Right lobe of liver (tissue), 4 donors: Measurements from ENCODE around the gene GP1BB.

ENCODE experiments used
- CTCF ChIP-seq, 4 donors: fragments of 200-600 bp in 3 of 4; fragments of 450-650 bp in 1 of 4; IDR thresholded peaks; one replicate each; pipeline versions ENCODE4 v1.5.1 to v1.8.0; 2016 to 2022; ENCODE audit warnings: antibody characterized with exemption in 4 of 4, mild to moderate bottlenecking in 2 of 4
- POLR2A ChIP-seq: fragments of 450-650 bp; IDR thresholded peaks from one replicate; pipeline ENCODE4 v1.6.1; 2017; ENCODE audit warnings: antibody characterized with exemption, mild to moderate bottlenecking
- donor health status: DM: no; HTN: no; CAD: no.
- donor health status: DM: no; HTN: no; CAD: no.
- donor health status: DM: no; HTN: yes; CAD: no.

DNA sequence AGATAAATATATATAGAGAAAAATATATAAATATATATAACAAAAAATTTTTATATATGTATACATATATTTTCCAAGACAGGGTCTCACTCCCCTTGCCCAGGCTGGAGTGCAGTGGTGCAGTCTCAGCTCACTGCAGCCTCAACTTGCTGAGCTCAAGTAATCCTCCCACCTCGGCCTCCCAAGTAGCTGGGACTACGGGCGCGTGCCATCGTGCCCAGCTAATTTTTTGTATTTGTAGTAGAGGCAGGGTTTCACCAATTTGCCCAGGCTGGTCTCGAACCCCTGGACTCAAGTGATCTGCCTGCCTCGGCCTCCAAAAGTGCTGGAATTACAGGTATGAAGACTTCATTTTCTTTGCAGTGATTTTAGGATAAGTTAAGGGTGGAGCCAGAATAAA, 47.9 kb upstream of the GP1BB start:
- TF ChIP-seq CTCF (IDR thresholded peaks at IDR 0.05) (no peak), POLR2A (no peak)
